Measurements from ENCODE around the gene GNAI3.

GNAI3 gene

DNA sequence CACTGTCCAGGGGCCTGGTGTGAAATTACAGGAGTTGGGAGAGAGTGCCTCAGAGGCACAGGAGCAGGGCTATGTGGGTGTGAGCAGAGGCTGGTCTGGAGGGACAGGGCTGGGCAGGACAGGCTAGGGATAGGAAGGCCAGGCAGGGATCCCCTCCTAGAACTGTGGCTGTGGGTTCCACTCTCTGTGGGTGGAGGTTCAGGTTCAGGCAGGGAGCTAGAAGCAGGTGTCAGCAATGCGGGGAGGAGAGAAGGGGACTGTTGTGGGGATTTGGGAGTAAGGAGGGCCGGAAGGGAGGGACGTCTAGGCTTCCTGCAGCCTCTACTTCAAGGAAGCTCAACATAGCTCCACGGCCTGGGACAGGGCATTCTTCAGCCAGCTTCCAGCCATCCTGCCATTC, 17.0 kb upstream of the GNAI3 start:
- Mint-ChIP-seq H3K27ac (peak overlapping the region in 1 of 2 donors; percentile 3), H3K4me3 (peak overlapping the region in 1 of 2 donors; percentile 17), H3K9me3 (no peaks in the 10 kb centered on the region), H3K27me3 (peaks cover 0 to 9% of the 10 kb centered on the region in 2 donors), H3K4me1 (ENCODE audit: low read depth in 2 of 2) (peaks cover 13 to 14% of the 10 kb centered on the region in 2 donors), H3K36me3 (ENCODE audit: insufficient read depth) (peaks cover 10% of the 10 kb centered on the region)
- no peak for DNase-seq
- ATAC-seq (replicated peaks) = no peak

DNA sequence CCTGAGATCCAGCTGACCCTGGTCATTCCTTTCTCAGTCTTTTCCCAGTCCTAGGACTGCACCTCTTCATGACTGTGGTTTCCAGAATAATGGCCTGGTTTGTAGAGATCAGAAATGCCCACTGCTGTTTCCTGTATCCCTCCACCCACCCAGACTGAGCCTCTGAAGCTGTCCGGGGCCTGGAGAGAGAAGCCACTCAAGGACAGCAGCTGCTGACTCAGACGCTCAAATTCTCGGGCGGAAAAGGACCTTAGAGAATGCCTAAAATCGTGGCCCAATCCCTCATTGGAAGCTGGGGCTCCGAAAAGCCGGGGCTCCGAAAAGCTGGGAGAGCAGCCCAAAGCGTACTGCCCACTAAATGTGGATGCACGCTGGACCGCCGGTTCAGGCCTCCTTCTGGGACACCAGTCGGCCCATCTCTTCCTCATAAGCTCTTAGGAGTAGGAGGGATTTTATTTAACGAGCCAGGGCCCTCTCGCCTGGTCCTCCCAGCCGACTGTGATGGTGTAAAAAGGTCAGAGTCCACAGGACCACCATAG, 16.5 kb upstream of the GNAI3 start:
- H3K9me3 Mint-ChIP-seq = no peaks in the 10 kb centered on the region
- peaks cover 0 to 9% of the 10 kb centered on the region in 2 donors for H3K27me3 Mint-ChIP-seq
- H3K4me1 Mint-ChIP-seq (ENCODE audit: low read depth in 2 of 2) = peaks cover 13 to 14% of the 10 kb centered on the region in 2 donors
- H3K4me3 Mint-ChIP-seq = peak overlapping the region; percentile 81 to 84
- no peak for ATAC-seq (replicated peaks)
- no peak for DNase-seq
- peak overlapping the region; percentile 85 to 86 for H3K27ac Mint-ChIP-seq
- peaks cover 10% of the 10 kb centered on the region for H3K36me3 Mint-ChIP-seq (ENCODE audit: insufficient read depth)

DNA sequence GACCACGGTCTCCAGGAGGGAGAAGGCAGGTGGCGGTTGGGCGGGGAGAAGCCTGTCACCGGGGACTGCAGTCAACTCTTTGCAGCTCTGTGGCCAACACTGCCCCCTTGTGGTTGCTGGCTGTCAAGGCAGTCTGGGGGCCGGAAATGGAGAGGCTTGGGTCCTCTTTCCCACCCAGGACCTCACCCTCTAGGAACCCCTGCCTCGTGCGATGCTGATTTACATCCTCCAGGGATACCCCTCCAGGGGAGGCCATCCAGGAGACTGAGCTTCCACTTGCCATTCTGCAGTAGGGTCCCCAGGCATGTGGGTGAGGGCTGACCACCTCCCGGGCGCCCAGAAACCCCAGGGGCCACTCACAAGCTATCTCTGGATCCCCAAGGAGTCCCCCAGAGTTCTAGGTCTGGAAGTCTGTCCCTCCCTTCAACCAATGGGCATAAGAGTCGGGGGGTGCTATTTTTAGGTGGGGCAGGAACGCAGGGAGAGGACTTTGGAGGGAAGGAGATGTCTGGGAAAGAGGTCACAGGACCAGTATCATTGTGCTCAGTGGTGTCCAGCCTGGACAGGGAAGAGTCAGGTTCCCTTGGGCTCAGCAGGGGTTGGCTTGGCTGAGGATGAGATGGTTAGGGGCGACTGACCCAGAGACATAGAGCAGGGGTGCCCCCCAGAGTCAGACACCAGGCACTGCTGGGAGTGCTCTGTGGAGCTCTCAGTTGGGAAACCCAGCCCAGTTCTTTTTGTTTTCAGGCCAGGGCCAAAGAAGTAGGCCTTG, 15.9 kb upstream of the GNAI3 start:
- peak overlapping the region; percentile 85 to 86 for H3K27ac Mint-ChIP-seq
- H3K4me3 Mint-ChIP-seq = peak overlapping the region; percentile 81 to 84
- peaks cover 0 to 6% of the 10 kb centered on the region in 2 donors for H3K27me3 Mint-ChIP-seq
- H3K36me3 Mint-ChIP-seq (ENCODE audit: insufficient read depth) = peaks cover 10% of the 10 kb centered on the region
- ATAC-seq (replicated peaks) = peak; percentile 92
- no peaks in the 10 kb centered on the region for H3K9me3 Mint-ChIP-seq
- peak; percentile 91 to 94 (median 91) for DNase-seq
- H3K4me1 Mint-ChIP-seq (ENCODE audit: low read depth in 2 of 2) = peaks cover 13 to 14% of the 10 kb centered on the region in 2 donors

DNA sequence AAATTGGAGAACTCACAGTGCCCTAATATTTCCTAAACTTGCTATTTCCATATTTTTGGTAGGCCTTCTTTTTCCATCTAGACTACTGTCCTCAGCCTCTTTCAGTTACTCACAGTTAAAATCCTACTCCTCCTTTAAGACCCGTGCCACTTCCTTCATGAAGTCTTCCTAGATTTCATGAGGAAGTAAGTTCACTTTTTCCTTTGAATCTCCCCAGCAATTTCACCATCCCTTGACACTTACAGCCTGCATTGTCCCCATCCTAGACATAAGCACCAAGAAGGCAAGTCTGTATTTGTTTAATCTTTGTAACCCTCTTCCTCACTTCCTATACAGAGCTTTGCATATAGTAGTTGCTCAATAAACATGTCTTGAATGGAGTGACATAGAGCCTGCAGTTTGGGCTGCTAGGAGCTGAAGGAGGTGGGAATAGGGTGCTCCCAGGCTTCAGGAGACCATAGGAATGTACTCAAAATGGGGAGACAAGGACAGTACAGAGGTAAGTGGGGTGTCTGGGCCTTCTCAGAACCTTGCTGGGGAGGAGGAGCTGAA, 14.0 kb upstream of the GNAI3 start:
- Mint-ChIP-seq H3K36me3 (ENCODE audit: insufficient read depth) (peaks cover 14% of the 10 kb centered on the region), H3K27ac (no peak overlapping the region), H3K9me3 (no peaks in the 10 kb centered on the region), H3K4me1 (ENCODE audit: low read depth in 2 of 2) (peaks cover 13 to 14% of the 10 kb centered on the region in 2 donors), H3K4me3 (no peak overlapping the region), H3K27me3 (no peaks in the 10 kb centered on the region)
- ATAC-seq (replicated peaks) (no peak), DNase-seq (no peak)

DNA sequence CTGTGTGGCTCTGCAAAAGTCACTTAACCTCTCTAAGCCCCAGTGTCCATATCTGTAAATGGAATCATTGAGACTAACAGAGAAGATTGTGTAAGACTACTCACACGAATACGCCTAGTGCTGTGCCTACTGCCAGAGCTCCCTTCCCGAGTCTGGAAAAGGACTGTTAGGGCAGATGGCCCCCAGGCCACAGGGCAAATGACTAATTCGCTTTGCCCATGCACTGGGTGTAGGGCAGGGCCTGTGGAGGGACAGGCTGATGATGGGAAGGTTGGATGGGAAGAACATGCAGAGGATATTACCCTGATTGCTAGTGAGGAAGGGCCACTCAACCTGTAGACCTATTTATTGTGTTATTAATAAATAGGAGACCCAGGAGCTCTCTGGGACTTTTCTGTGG, 12.9 kb upstream of the GNAI3 start:
- Mint-ChIP-seq H3K4me1 (ENCODE audit: low read depth in 2 of 2) (peaks cover 13 to 14% of the 10 kb centered on the region in 2 donors), H3K36me3 (ENCODE audit: insufficient read depth) (peaks cover 14% of the 10 kb centered on the region), H3K4me3 (no peak overlapping the region), H3K9me3 (no peaks in the 10 kb centered on the region), H3K27ac (peak overlapping the region in 1 of 2 donors; percentile 13), H3K27me3 (no peaks in the 10 kb centered on the region)
- ATAC-seq (replicated peaks) (no peak), DNase-seq (no peak)

DNA sequence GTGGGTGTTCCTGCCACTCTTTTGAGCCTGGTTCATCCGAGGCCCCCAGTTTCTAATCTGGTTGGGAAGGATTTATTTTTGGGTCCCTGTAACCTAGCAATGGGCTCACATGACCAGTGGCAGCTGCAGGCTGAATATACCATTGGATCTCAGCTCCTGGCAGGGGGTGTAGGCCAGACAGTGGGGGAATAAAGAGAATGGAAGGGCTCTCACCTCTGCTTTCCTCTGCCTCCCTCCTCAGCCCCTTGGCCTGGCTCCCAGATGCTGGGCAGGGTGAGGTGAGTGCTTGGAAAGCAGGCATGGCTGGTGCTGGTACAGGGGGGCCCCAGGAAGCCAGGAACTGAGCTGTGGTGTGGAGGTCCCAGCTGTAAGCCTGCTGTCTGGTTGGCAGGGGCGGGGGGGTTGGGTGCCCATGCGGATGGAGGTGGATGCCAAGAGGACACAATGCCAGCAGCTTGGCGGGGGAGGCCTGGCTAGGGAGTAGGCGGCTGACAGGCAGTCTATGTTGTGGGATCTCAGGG, 12.4 kb upstream of the GNAI3 start:
- Mint-ChIP-seq H3K27me3 (no peaks in the 10 kb centered on the region), H3K36me3 (ENCODE audit: insufficient read depth) (peaks cover 14% of the 10 kb centered on the region), H3K4me3 (no peak overlapping the region), H3K9me3 (no peaks in the 10 kb centered on the region), H3K27ac (no peak overlapping the region), H3K4me1 (ENCODE audit: low read depth in 2 of 2) (peaks cover 12% of the 10 kb centered on the region in 2 donors)
- no peak for DNase-seq
- no peak for ATAC-seq (replicated peaks)

DNA sequence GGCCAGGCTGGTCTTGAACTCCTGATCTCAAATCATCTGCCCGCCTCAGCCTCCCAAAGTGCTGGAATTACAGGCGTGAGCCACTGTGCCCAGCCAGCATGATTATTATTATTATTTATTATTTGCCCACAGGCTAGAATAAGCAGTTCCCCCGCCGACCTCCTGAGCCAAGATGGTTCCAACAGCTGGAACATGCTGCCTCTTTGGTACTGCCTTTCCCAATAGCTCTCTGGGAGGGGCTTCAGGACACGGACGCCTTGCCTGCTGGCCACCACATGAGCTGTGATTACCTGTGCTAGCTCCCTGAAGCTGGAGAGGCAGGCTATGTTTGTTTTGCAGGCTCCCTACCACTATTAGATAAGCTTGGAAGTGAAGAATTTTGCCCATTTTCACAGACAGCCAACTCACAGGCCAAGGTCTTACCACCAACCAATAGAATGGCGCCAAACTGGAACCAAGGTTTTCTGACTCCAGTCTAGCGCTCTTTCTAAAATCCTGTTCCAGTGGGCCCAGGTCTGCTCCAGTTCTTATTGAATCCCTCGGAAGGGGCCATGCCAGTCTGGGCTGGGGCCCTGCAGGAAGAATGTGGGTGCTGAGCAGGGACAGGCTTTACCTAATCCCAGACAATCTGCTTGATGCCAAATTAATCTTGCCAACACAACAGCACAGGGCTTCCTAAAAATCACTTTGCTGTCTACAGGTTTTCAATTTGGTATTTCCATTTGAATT, 10.8 kb upstream of the GNAI3 start:
- no peak for ATAC-seq (replicated peaks)

DNA sequence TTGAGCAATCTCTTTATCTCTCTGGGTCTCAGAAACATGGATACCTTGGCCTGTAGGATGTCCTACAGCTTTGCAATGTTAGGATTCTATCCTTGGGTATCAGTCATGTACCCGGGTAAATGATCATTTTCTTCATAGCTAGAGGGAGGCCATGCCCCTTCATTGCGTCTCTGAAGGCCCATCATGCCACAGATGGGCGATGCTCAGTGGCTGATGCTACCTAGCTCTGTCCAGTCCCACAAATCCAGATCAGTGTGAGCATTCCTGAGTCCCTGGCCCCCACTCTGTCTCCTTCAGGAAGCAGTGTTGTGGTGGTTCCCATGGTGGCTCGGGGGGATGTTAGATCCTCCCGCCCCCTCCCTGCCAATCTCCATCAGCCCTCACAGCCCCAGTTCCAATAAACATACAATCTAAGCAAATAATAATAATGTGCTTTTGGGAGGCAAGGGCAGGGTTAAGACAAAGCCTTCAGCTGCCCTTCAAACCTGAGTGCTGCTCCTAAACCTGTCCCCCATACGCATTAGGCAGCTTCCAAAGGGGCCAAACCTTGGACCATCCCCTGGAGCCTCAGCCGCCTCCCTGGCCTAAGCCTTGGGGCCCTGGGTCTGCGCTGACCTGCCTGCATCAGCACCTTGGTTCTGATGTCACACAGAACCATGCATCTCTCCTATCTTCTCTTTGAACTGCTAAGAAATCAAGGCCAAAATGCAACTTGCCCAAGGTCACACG, 9.4 kb upstream of the GNAI3 start:
- Mint-ChIP-seq H3K27ac (no peak overlapping the region), H3K36me3 (ENCODE audit: insufficient read depth) (peaks cover 4% of the 10 kb centered on the region)

More for the DNA sequence above, 10.8 kb upstream of the GNAI3 start:
- no peaks in the 10 kb centered on the region for H3K9me3 Mint-ChIP-seq
- no peak overlapping the region for H3K4me3 Mint-ChIP-seq
- peaks cover 4% of the 10 kb centered on the region for H3K36me3 Mint-ChIP-seq (ENCODE audit: insufficient read depth)
- H3K27me3 Mint-ChIP-seq = no peaks in the 10 kb centered on the region
- no peak overlapping the region for H3K27ac Mint-ChIP-seq
- peaks cover 2 to 5% of the 10 kb centered on the region in 2 donors for H3K4me1 Mint-ChIP-seq (ENCODE audit: low read depth in 2 of 2)
- no peak for DNase-seq

DNA sequence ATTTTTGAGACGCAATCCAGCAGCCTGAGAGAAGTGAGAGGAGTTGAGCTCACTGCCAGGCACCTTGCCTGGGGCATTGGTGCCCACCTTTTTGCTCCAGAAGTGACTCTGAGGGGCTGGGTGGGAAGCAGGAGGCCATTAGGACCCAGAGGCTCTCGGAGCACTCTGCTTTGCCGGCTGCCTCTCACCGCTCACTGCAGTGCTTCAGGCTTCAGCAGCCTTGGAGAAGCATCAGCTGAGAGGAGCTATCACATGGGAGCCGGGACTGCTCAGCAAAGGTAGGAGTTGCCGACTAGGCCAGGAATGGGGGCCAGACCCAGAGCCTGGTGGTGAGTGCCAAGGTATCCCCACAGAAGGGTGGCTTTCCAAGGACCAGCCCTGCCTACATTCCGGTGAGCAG, 8.7 kb upstream of the GNAI3 start, which contains the start of gene GPR61:
GPR61 (plus strand) TSS at position 197 of the 400 bp plus-strand sequence. CDS start 3,151 bp downstream, outside the sequence.
- Mint-ChIP-seq H3K27me3 (no peaks in the 10 kb centered on the region), H3K4me1 (ENCODE audit: low read depth in 2 of 2) (no peaks in the 10 kb centered on the region), H3K27ac (no peak within 1 kb of the TSS), H3K9me3 (no peaks in the 10 kb centered on the region), H3K36me3 (ENCODE audit: insufficient read depth) (peaks cover 4% of the 10 kb centered on the region), H3K4me3 (no peak within 1 kb of the TSS)
- ATAC-seq (replicated peaks) (no peak), DNase-seq (no peak)

More for the DNA sequence above, 9.4 kb upstream of the GNAI3 start:
- DNase-seq (no peak), ATAC-seq (replicated peaks) (no peak)
- Mint-ChIP-seq H3K27me3 (no peaks in the 10 kb centered on the region), H3K4me3 (no peak overlapping the region), H3K4me1 (ENCODE audit: low read depth in 2 of 2) (no peaks in the 10 kb centered on the region), H3K9me3 (no peaks in the 10 kb centered on the region)

DNA sequence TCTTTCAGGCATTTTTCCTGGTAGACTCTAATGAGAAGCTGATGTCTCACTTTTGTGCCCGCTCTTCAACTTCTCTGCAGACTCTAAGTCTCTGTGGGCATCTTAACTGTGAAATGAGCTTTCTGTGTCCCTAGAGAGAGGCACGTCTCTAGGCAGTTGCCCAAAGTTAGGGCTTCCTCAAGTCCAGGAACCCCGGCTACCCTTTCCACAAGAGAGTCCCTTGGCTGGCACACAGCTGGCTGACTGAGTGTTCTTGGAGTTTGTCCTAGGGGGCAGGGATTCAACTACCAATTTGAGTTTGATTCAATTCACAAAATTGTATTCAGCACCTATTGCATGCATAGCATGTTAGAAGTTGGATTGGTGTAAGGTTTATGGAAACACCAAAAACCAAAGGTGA, 7.3 kb upstream of the GNAI3 start:
- Mint-ChIP-seq H3K4me1 (ENCODE audit: low read depth in 2 of 2) (peaks cover 0 to under 1% of the 10 kb centered on the region in 2 donors), H3K27ac (no peak overlapping the region), H3K9me3 (no peaks in the 10 kb centered on the region), H3K4me3 (no peak overlapping the region), H3K36me3 (ENCODE audit: insufficient read depth) (peaks cover 4% of the 10 kb centered on the region), H3K27me3 (no peaks in the 10 kb centered on the region)
- DNase-seq (no peak), ATAC-seq (replicated peaks) (no peak)

DNA sequence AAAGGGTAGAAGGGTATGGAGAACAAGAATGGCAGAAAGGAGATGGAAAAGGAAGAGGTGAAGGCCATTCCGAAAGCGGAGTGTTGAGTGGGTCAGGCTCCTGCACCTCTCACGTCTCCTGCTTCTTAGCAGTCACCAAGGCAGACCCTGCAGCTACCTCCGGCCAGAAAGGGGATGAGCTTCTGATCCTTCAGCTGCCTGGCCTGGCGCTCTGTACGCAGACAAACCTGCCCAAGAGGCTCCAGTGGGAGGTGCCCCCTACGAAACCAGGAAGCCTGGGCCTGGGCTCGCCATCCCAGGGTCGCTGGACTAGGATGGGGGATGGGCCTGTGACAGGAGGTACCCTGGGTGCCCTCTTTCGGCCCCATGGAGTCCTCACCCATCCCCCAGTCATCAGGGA, 5.8 kb upstream of the GNAI3 start:
- ATAC-seq (replicated peaks) (no peak), DNase-seq (no peak)
- Mint-ChIP-seq H3K36me3 (ENCODE audit: insufficient read depth) (peaks cover 6% of the 10 kb centered on the region), H3K4me1 (ENCODE audit: low read depth in 2 of 2) (peaks cover 6 to 16% of the 10 kb centered on the region in 2 donors), H3K9me3 (no peaks in the 10 kb centered on the region), H3K4me3 (no peak overlapping the region), H3K27ac (no peak overlapping the region), H3K27me3 (no peaks in the 10 kb centered on the region)

DNA sequence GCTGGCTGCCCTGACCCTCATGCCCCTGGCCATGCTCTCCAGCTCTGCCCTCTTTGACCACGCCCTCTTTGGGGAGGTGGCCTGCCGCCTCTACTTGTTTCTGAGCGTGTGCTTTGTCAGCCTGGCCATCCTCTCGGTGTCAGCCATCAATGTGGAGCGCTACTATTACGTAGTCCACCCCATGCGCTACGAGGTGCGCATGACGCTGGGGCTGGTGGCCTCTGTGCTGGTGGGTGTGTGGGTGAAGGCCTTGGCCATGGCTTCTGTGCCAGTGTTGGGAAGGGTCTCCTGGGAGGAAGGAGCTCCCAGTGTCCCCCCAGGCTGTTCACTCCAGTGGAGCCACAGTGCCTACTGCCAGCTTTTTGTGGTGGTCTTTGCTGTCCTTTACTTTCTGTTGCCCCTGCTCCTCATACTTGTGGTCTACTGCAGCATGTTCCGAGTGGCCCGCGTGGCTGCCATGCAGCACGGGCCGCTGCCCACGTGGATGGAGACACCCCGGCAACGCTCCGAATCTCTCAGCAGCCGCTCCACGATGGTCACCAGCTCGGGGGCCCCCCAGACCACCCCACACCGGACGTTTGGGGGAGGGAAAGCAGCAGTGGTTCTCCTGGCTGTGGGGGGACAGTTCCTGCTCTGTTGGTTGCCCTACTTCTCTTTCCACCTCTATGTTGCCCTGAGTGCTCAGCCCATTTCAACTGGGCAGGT, 5.0 kb upstream of the GNAI3 start:
- Mint-ChIP-seq H3K36me3 (ENCODE audit: insufficient read depth) (peaks cover 14% of the 10 kb centered on the region), H3K4me3 (no peak overlapping the region), H3K27ac (no peak overlapping the region), H3K27me3 (no peaks in the 10 kb centered on the region), H3K9me3 (no peaks in the 10 kb centered on the region), H3K4me1 (ENCODE audit: low read depth in 2 of 2) (peaks cover 10 to 21% of the 10 kb centered on the region in 2 donors)
- DNase-seq (no peak), ATAC-seq (replicated peaks) (no peak)
